Measurements from ENCODE around the gene STRIP2. TPM values are rescaled to one million over a fixed set of nuclear protein-coding genes. Genes with fewer than 3 reads are reported as not detected.
A peak's percentile ranks its signal among the peaks of the same experiment; 100 is the strongest.
"Not testable (repeated sequence)": the region's sequence is repeated elsewhere in the genome, so short reads cannot be mapped to it uniquely, and the experiment has no call there.

STRIP2 gene
- total RNA-seq, 1 donor from 2014 or later = 2.3 TPM

GRCh38 chr7:129453510-129454248 is 19.4 kb downstream of the STRIP2 start:
- DNase-seq (ENCODE audit: low read depth) = no peak

- no peak for DNase-seq (ENCODE audit: low read depth)
Measured at GRCh38 chr7:129454249-129454551, 20.0 kb downstream of the STRIP2 start.

- no peak for DNase-seq (ENCODE audit: low read depth)
Measured at GRCh38 chr7:129456421-129456820, 22.2 kb downstream of the STRIP2 start.

- no peak for DNase-seq (ENCODE audit: low read depth)
Measured at GRCh38 chr7:129457101-129457500, 22.9 kb downstream of the STRIP2 start.

GRCh38 chr7:129458171-129458570 is 23.9 kb downstream of the STRIP2 start:
- DNase-seq (ENCODE audit: low read depth) = no peak

GRCh38 chr7:129461809-129462208 is 27.6 kb downstream of the STRIP2 start:
- DNase-seq (ENCODE audit: low read depth) = no peak

- no peak for DNase-seq (ENCODE audit: low read depth)
Measured at GRCh38 chr7:129462420-129462819, 28.2 kb downstream of the STRIP2 start.

GRCh38 chr7:129464194-129464593 is 30.0 kb downstream of the STRIP2 start:
- DNase-seq (ENCODE audit: low read depth) = no peak

- DNase-seq (ENCODE audit: low read depth) = no peak
Measured at GRCh38 chr7:129465080-129465479, 30.8 kb downstream of the STRIP2 start.

- no peak for DNase-seq (ENCODE audit: low read depth)
Measured at GRCh38 chr7:129466796-129467195, 32.6 kb downstream of the STRIP2 start.

- DNase-seq (ENCODE audit: low read depth) = peak; percentile 90
Measured at GRCh38 chr7:129468087-129468486, 33.9 kb downstream of the STRIP2 start.

- DNase-seq (ENCODE audit: low read depth) = no peak
Measured at GRCh38 chr7:129468547-129468946, 34.3 kb downstream of the STRIP2 start.

- no peak for DNase-seq (ENCODE audit: low read depth)
Measured at GRCh38 chr7:129469930-129470329, 35.7 kb downstream of the STRIP2 start.

- no peak for DNase-seq (ENCODE audit: low read depth)
Measured at GRCh38 chr7:129470411-129470810, 36.2 kb downstream of the STRIP2 start.

GRCh38 chr7:129471402-129471827 is 37.2 kb downstream of the STRIP2 start:
- peak; percentile 47 for DNase-seq (ENCODE audit: low read depth)

GRCh38 chr7:129475931-129476330 is 41.7 kb downstream of the STRIP2 start:
- DNase-seq (ENCODE audit: low read depth) = not testable (repeated sequence)

- DNase-seq (ENCODE audit: low read depth) = not testable (repeated sequence)
Measured at GRCh38 chr7:129476398-129476797, 42.2 kb downstream of the STRIP2 start.

GRCh38 chr7:129479831-129480230 is 45.6 kb downstream of the STRIP2 start:
- DNase-seq (ENCODE audit: low read depth) = no peak

- no peak for DNase-seq (ENCODE audit: low read depth)
Measured at GRCh38 chr7:129480674-129481363, 46.6 kb downstream of the STRIP2 start.

- DNase-seq (ENCODE audit: low read depth) = not testable (repeated sequence)
Measured at GRCh38 chr7:129481376-129481775, 47.1 kb downstream of the STRIP2 start.

- no peak for DNase-seq (ENCODE audit: low read depth)
Measured at GRCh38 chr7:129482781-129483180, 48.5 kb downstream of the STRIP2 start.

GRCh38 chr7:129489491-129489890 is 55.3 kb downstream of the STRIP2 start:
- DNase-seq (ENCODE audit: low read depth) = peak; percentile 31

- DNase-seq (ENCODE audit: low read depth) = no peak
Measured at GRCh38 chr7:129492391-129492790, 58.2 kb downstream of the STRIP2 start.
